ENCODE results near the gene CADPS.

DNA sequence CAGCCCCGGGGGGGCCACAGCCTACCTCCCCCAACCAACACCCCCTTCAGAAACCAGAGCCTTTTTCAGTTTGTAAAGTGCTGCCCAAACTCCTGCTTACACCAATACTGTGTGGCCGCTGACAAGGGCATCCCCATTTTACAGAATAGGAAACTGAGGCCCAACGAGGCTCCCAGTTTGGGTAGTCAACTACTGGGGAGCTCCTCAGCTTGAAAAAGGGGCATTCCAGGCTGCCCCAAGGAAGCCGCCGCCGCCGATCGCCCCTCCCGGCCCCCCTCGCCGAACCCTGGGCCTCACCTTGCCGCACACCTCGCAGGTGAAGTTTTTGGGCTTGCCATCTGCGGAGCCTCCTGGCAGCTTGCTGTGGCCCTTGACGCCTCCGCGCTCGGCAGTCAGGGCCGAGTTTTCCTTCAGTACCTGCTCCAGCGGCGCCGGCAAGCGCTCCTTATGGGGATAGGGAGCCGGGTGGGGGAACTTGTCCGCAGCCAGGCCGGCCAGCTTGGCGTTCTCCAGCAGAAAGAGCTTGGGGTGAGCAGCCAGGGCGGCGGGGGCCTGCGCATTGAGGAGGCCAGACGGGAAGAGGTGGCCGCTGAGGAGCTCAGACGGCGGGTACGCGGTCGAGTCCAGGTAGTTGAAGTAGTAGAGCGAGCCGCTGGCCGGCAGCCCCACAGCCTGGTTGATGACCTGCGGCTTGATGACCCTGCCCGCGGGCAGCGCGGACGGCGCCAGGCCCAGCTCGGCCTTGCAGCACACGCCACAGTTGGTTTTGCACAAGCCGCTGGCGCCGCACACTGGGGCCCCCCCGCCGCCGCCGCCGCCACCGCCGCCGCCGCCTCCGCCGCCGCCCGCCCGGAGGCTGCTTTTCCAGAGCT lies 503.3 kb downstream of the CADPS start:
- TF ChIP-seq, protein P1, sequence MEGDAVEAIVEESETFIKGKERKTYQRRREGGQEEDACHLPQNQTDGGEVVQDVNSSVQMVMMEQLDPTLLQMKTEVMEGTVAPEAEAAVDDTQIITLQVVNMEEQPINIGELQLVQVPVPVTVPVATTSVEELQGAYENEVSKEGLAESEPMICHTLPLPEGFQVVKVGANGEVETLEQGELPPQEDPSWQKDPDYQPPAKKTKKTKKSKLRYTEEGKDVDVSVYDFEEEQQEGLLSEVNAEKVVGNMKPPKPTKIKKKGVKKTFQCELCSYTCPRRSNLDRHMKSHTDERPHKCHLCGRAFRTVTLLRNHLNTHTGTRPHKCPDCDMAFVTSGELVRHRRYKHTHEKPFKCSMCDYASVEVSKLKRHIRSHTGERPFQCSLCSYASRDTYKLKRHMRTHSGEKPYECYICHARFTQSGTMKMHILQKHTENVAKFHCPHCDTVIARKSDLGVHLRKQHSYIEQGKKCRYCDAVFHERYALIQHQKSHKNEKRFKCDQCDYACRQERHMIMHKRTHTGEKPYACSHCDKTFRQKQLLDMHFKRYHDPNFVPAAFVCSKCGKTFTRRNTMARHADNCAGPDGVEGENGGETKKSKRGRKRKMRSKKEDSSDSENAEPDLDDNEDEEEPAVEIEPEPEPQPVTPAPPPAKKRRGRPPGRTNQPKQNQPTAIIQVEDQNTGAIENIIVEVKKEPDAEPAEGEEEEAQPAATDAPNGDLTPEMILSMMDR (conservative IDR thresholded peaks at IDR 0.05) = no peak
- no peak for TF ChIP-seq EZH2 (IDR thresholded peaks at IDR 0.05; ENCODE audit: low read depth)

Data from PC-9 (cell line).